KMS-11 (cell line): Measurements from ENCODE around the gene PLXNA1.

Experiments used
- H2AFZ ChIP-seq: fragments of 200-600 bp; sonication (generic); 2 replicates; pipeline ENCODE4 v1.6.1; 2016; ENCODE audit warnings: antibody characterized with exemption, mixed run types, low read depth
- H3K27ac ChIP-seq: fragments of 200-600 bp; sonication (generic); 2 replicates; pipeline ENCODE4 v1.6.1; 2016; ENCODE audit warnings: mild to moderate bottlenecking, mixed run types
- H3K27me3 ChIP-seq: fragments of 200-600 bp; sonication (generic); 2 replicates; pipeline ENCODE4 v1.6.1; 2017; ENCODE audit warnings: mild to moderate bottlenecking, low read depth, mixed run types, moderate library complexity; ENCODE audit not compliant: insufficient read depth
- H3K36me3 ChIP-seq: fragments of 200-600 bp; sonication (generic); 2 replicates; pipeline ENCODE4 v1.6.1; 2017; ENCODE audit warnings: mild to moderate bottlenecking, mixed run types; ENCODE audit not compliant: insufficient read depth
- H3K4me1 ChIP-seq: fragments of 200-600 bp; sonication (generic); 2 replicates; pipeline ENCODE4 v1.6.1; 2016; ENCODE audit warnings: mild to moderate bottlenecking, low read depth, mixed run types; ENCODE audit not compliant: poor library complexity, severe bottlenecking
- H3K4me2 ChIP-seq: fragments of 200-600 bp; sonication (generic); 2 replicates; pipeline ENCODE4 v1.7.0; 2016; ENCODE audit warnings: mild to moderate bottlenecking, mixed run types
- H3K4me3 ChIP-seq: fragments of 200-600 bp; sonication (generic); IDR thresholded peaks from 2 replicates; pipeline ENCODE4 v1.6.1; 2017; ENCODE audit warnings: low read depth, low read length, mixed read lengths; ENCODE audit not compliant: insufficient read depth
- H3K79me2 ChIP-seq: fragments of 200-600 bp; sonication (generic); 2 replicates; pipeline ENCODE4 v1.6.1; 2016; ENCODE audit warnings: low read depth, mixed run types; ENCODE audit not compliant: insufficient read depth
- H3K9ac ChIP-seq: fragments of 200-600 bp; sonication (generic); 2 replicates; pipeline ENCODE4 v1.6.1; 2016; ENCODE audit warnings: mild to moderate bottlenecking, mixed run types
- H4K20me1 ChIP-seq: fragments of 200-600 bp; sonication (generic); 2 replicates; pipeline ENCODE4 v1.6.1; 2016; ENCODE audit warnings: mild to moderate bottlenecking, mixed run types; ENCODE audit not compliant: insufficient read depth
- TF ChIP-seq, protein P1 (sequence below): fragments of 200-600 bp; sonication (generic); conservative IDR thresholded peaks from 2 replicates; pipeline ENCODE4 v1.6.1; 2017; ENCODE audit warnings: low read depth, mild to moderate bottlenecking, antibody characterized with exemption, low read length, moderate library complexity, mixed read lengths

The PLXNA1 gene

DNA sequence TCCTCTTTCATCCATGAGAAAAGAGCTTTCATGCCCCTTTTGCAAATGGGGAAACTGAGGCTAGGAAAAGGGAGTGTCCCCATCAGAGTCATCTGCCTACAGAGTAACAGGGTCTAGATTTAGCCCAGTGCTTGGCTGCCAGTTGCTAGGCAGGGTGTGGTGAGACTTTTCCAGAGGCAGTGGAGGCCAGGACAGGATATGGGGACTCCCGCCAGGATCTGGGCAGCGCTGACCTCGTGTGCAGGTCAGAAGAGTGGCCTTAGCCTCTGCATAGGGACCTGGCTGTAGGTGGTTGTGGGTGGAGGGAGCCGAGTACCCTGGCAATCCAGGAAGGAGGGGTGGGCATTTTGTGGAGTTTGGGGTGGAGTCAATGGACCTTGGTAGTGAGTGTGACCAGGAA is 4.2 kb downstream of the PLXNA1 start:
- TF ChIP-seq, protein P1, sequence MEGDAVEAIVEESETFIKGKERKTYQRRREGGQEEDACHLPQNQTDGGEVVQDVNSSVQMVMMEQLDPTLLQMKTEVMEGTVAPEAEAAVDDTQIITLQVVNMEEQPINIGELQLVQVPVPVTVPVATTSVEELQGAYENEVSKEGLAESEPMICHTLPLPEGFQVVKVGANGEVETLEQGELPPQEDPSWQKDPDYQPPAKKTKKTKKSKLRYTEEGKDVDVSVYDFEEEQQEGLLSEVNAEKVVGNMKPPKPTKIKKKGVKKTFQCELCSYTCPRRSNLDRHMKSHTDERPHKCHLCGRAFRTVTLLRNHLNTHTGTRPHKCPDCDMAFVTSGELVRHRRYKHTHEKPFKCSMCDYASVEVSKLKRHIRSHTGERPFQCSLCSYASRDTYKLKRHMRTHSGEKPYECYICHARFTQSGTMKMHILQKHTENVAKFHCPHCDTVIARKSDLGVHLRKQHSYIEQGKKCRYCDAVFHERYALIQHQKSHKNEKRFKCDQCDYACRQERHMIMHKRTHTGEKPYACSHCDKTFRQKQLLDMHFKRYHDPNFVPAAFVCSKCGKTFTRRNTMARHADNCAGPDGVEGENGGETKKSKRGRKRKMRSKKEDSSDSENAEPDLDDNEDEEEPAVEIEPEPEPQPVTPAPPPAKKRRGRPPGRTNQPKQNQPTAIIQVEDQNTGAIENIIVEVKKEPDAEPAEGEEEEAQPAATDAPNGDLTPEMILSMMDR: no peak
- Histone ChIP-seq H3K4me3 (no peak overlapping the region), H3K27me3 (no peaks in the 10 kb centered on the region), H3K27ac (no peak overlapping the region), H3K4me1 (peaks cover under 1% of the 10 kb centered on the region), H3K79me2 (peaks cover 46% of the 10 kb centered on the region; the same call in 1 of the 2 replicates), H3K36me3 (no peaks in the 10 kb centered on the region), H3K9ac (no peak overlapping the region), H4K20me1 (no peaks in the 10 kb centered on the region), H3K4me2 (no peak overlapping the region), H2AFZ (no peak overlapping the region)

DNA sequence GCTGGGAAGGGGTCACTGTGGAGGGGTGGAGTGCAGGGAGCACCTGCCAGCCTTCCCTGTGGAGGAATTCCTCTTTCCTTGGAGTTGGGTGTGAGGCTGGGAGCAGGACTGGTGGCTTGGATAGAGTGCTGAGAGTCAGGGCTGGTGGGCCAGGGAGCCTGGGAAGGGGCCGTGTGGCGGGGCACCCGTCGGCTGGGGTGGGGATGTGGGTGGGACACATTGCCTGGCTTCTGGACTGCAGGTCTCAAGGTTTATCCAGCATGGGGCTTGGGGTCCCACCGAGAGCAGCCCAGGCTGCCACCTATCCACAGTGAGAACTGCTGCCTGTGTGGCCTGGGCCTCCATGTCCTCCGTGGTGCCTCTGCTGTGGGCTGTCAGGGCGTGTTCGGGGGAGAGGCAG is 4.7 kb downstream of the PLXNA1 start:
- Histone ChIP-seq H4K20me1 (no peaks in the 10 kb centered on the region), H3K4me3 (no peak overlapping the region), H3K79me2 (peaks cover 46% of the 10 kb centered on the region; the same call in 1 of the 2 replicates), H3K36me3 (no peaks in the 10 kb centered on the region), H3K4me1 (no peaks in the 10 kb centered on the region), H3K27me3 (no peaks in the 10 kb centered on the region), H3K27ac (no peak overlapping the region), H2AFZ (no peak overlapping the region), H3K9ac (no peak overlapping the region), H3K4me2 (no peak overlapping the region)
- TF ChIP-seq, protein P1: no peak

DNA sequence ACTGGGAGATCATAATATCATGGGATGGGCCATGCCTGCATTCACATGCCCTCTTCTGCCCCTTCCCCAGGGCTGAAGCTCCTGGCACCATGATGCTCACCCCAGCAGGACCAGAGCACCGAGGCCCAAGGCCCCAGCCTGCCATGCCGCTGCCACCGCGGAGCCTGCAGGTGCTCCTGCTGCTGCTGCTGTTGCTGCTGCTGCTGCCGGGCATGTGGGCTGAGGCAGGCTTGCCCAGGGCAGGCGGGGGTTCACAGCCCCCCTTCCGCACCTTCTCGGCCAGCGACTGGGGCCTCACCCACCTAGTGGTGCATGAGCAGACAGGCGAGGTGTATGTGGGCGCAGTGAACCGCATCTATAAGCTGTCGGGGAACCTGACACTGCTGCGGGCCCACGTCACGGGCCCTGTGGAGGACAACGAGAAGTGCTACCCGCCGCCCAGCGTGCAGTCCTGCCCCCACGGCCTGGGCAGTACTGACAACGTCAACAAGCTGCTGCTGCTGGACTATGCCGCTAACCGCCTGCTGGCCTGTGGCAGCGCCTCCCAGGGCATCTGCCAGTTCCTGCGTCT is 5.6 kb downstream of the PLXNA1 start:
- Histone ChIP-seq H3K4me2 (no peak overlapping the region), H4K20me1 (no peaks in the 10 kb centered on the region), H3K36me3 (no peaks in the 10 kb centered on the region), H3K4me3 (no peak overlapping the region), H3K79me2 (peaks cover 50% of the 10 kb centered on the region; the same call in 1 of the 2 replicates), H2AFZ (no peak overlapping the region), H3K27me3 (no peaks in the 10 kb centered on the region), H3K4me1 (no peaks in the 10 kb centered on the region), H3K27ac (no peak overlapping the region), H3K9ac (no peak overlapping the region)
- TF ChIP-seq, protein P1: no peak

DNA sequence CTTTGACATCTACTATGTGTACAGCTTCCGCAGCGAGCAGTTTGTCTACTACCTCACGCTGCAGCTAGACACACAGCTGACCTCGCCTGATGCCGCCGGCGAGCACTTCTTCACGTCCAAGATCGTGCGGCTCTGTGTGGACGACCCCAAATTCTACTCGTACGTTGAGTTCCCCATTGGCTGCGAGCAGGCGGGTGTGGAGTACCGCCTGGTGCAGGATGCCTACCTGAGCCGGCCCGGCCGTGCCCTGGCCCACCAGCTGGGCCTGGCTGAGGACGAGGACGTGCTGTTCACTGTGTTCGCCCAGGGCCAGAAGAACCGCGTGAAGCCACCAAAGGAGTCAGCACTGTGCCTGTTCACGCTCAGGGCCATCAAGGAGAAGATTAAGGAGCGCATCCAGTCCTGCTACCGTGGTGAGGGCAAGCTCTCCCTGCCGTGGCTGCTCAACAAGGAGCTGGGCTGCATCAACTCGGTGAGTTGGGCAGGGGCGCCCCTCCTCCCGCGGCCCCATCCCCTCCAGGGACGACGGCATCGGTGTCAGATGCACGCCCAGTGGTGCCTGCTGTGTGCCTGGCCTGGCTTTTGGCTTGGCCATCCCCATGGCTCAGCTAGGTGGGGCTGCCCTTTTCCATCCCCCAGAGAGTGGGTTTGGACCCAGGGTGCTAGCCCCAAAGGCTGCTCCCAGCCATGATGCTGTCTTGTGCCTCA is 6.6 kb downstream of the PLXNA1 start:
- Histone ChIP-seq H3K4me3 (no peak overlapping the region), H3K36me3 (no peaks in the 10 kb centered on the region), H2AFZ (no peak overlapping the region), H3K27ac (no peak overlapping the region), H3K4me2 (no peak overlapping the region), H3K4me1 (no peaks in the 10 kb centered on the region), H3K27me3 (no peaks in the 10 kb centered on the region), H3K79me2 (peaks cover 41% of the 10 kb centered on the region; the same call in 1 of the 2 replicates), H3K9ac (no peak overlapping the region), H4K20me1 (no peaks in the 10 kb centered on the region)
- TF ChIP-seq, protein P1: no peak
